IPS-20b (cell line): ENCODE results near the gene CEMIP.

Experiments used
- H3K27ac ChIP-seq: one replicate; pipeline ENCODE4 v1.5.1; 2013; ENCODE audit warnings: low read length
- H3K27me3 ChIP-seq: 2 replicates; pipeline ENCODE4 v1.6.1; 2013; ENCODE audit warnings: mild to moderate bottlenecking, low read length, inconsistent platforms; ENCODE audit not compliant: insufficient read depth
- H3K36me3 ChIP-seq: 2 replicates; pipeline ENCODE4 v1.6.1; 2013; ENCODE audit warnings: low read depth, mild to moderate bottlenecking, inconsistent platforms, low read length, moderate library complexity; ENCODE audit not compliant: insufficient read depth
- H3K4me1 ChIP-seq: 2 replicates; pipeline ENCODE4 v1.6.1; 2013; ENCODE audit warnings: mild to moderate bottlenecking, control low read depth, inconsistent platforms, low read length, moderate library complexity; ENCODE audit not compliant: insufficient read depth
- H3K4me3 ChIP-seq: 2 replicates; pipeline ENCODE4 v1.5.1; 2013; ENCODE audit warnings: mild to moderate bottlenecking, low read length, inconsistent platforms
- H3K9ac ChIP-seq: 2 replicates; pipeline ENCODE4 v1.6.1; 2013; ENCODE audit warnings: low read depth, mild to moderate bottlenecking, inconsistent platforms, low read length, moderate library complexity
- H3K9me3 ChIP-seq: 2 replicates; pipeline ENCODE4 v1.6.1; 2013; ENCODE audit warnings: mild to moderate bottlenecking, low read depth, low read length, inconsistent platforms; ENCODE audit not compliant: insufficient read depth

CEMIP gene

GRCh38 chr15:80778964-80779657 is at the start of gene CEMIP:
Gene CEMIP (plus strand): TSS chr15:80779370. CDS start chr15:80873880, 94,510 bp downstream.
- Histone ChIP-seq H3K4me3 (peak within 1 kb of the TSS; percentile 74), H3K36me3 (no peaks in the 10 kb centered on the region), H3K9ac (no peak within 1 kb of the TSS), H3K4me1 (peaks cover 4% of the 10 kb centered on the region; the same call in 1 of the 2 replicates), H3K9me3 (no peaks in the 10 kb centered on the region), H3K27ac (no peak within 1 kb of the TSS), H3K27me3 (peaks cover 57% of the 10 kb centered on the region)

- H3K4me3 ChIP-seq: no peak overlapping the region
- H3K36me3 ChIP-seq: peaks cover under 1% of the 10 kb centered on the region; the same call in 1 of the 2 replicates
- H3K4me1 ChIP-seq: peaks cover 3% of the 10 kb centered on the region; the same call in 1 of the 2 replicates
- H3K9me3 ChIP-seq: no peaks in the 10 kb centered on the region; the same call in 1 of the 2 replicates
- no peaks in the 10 kb centered on the region for H3K27me3 ChIP-seq
- H3K27ac ChIP-seq: no peak overlapping the region
- no peak overlapping the region for H3K9ac ChIP-seq
These were observed 48.8 kb upstream of the CEMIP start for GRCh38 chr15:80730387-80730786.

GRCh38 chr15:80730926-80731325 is 48.2 kb upstream of the CEMIP start:
- H3K27me3 ChIP-seq: no peaks in the 10 kb centered on the region
- no peak overlapping the region for H3K4me3 ChIP-seq
- peaks cover 3% of the 10 kb centered on the region; the same call in 1 of the 2 replicates for H3K4me1 ChIP-seq
- H3K27ac ChIP-seq: no peak overlapping the region
- H3K36me3 ChIP-seq: no peaks in the 10 kb centered on the region
- H3K9ac ChIP-seq: no peak overlapping the region
- H3K9me3 ChIP-seq: no peaks in the 10 kb centered on the region

- H3K27ac ChIP-seq: no peak overlapping the region
- H3K36me3 ChIP-seq: no peaks in the 10 kb centered on the region
- no peak overlapping the region for H3K4me3 ChIP-seq
- no peak overlapping the region for H3K9ac ChIP-seq
- H3K27me3 ChIP-seq: no peaks in the 10 kb centered on the region
- H3K9me3 ChIP-seq: no peaks in the 10 kb centered on the region
- H3K4me1 ChIP-seq: peaks cover 3% of the 10 kb centered on the region; the same call in 1 of the 2 replicates
These were observed 47.0 kb upstream of the CEMIP start for GRCh38 chr15:80732167-80732566.

GRCh38 chr15:80732818-80733217 is 46.4 kb upstream of the CEMIP start:
- Histone ChIP-seq H3K36me3 (no peaks in the 10 kb centered on the region), H3K9ac (no peak overlapping the region), H3K4me3 (no peak overlapping the region), H3K27ac (no peak overlapping the region), H3K9me3 (no peaks in the 10 kb centered on the region), H3K27me3 (no peaks in the 10 kb centered on the region), H3K4me1 (no peaks in the 10 kb centered on the region)

GRCh38 chr15:80733460-80733859 is 45.7 kb upstream of the CEMIP start:
- Histone ChIP-seq H3K9ac (no peak overlapping the region), H3K4me3 (no peak overlapping the region), H3K4me1 (no peaks in the 10 kb centered on the region), H3K27ac (no peak overlapping the region), H3K9me3 (no peaks in the 10 kb centered on the region), H3K27me3 (no peaks in the 10 kb centered on the region), H3K36me3 (no peaks in the 10 kb centered on the region)

- Histone ChIP-seq H3K27me3 (no peaks in the 10 kb centered on the region), H3K4me1 (no peaks in the 10 kb centered on the region), H3K27ac (no peak overlapping the region), H3K9ac (no peak overlapping the region), H3K9me3 (no peaks in the 10 kb centered on the region), H3K4me3 (no peak overlapping the region), H3K36me3 (no peaks in the 10 kb centered on the region)
These were observed 43.8 kb upstream of the CEMIP start for GRCh38 chr15:80735344-80735743.

GRCh38 chr15:80736560-80736959 is 42.6 kb upstream of the CEMIP start:
- Histone ChIP-seq H3K27ac (no peak overlapping the region), H3K4me1 (no peaks in the 10 kb centered on the region), H3K27me3 (no peaks in the 10 kb centered on the region)

GRCh38 chr15:80739919-80740318 is 39.3 kb upstream of the CEMIP start:
- H3K4me3 ChIP-seq: no peak overlapping the region
- H3K4me1 ChIP-seq: peaks cover 12% of the 10 kb centered on the region
- H3K9me3 ChIP-seq: no peaks in the 10 kb centered on the region
- H3K9ac ChIP-seq: no peak overlapping the region
- no peaks in the 10 kb centered on the region for H3K27me3 ChIP-seq
- H3K36me3 ChIP-seq: no peaks in the 10 kb centered on the region
- no peak overlapping the region for H3K27ac ChIP-seq

More at GRCh38 chr15:80736560-80736959, 42.6 kb upstream of the CEMIP start:
- H3K4me3 ChIP-seq: no peak overlapping the region
- no peaks in the 10 kb centered on the region for H3K9me3 ChIP-seq
- H3K9ac ChIP-seq: no peak overlapping the region
- no peaks in the 10 kb centered on the region for H3K36me3 ChIP-seq

- Histone ChIP-seq H3K27ac (no peak overlapping the region), H3K36me3 (no peaks in the 10 kb centered on the region), H3K27me3 (no peaks in the 10 kb centered on the region), H3K9ac (no peak overlapping the region), H3K4me1 (peaks cover 14% of the 10 kb centered on the region), H3K9me3 (no peaks in the 10 kb centered on the region), H3K4me3 (no peak overlapping the region)
These were observed 37.1 kb upstream of the CEMIP start for GRCh38 chr15:80742081-80742480.

- H3K4me1 ChIP-seq: peaks cover 25% of the 10 kb centered on the region
These were observed 35.9 kb upstream of the CEMIP start for GRCh38 chr15:80743189-80743833.

GRCh38 chr15:80744415-80744814 is 34.8 kb upstream of the CEMIP start:
- no peak overlapping the region for H3K27ac ChIP-seq
- H3K9me3 ChIP-seq: no peaks in the 10 kb centered on the region
- peaks cover 25% of the 10 kb centered on the region for H3K4me1 ChIP-seq
- H3K4me3 ChIP-seq: peak overlapping the region; percentile 30; the same call in 1 of the 2 replicates
- H3K27me3 ChIP-seq: no peaks in the 10 kb centered on the region
- H3K9ac ChIP-seq: peak overlapping the region; percentile 0; the same call in 1 of the 2 replicates
- H3K36me3 ChIP-seq: no peaks in the 10 kb centered on the region

More at GRCh38 chr15:80743189-80743833, 35.9 kb upstream of the CEMIP start:
- Histone ChIP-seq H3K27ac (no peak overlapping the region), H3K27me3 (no peaks in the 10 kb centered on the region), H3K36me3 (no peaks in the 10 kb centered on the region), H3K4me3 (no peak overlapping the region), H3K9ac (no peak overlapping the region), H3K9me3 (no peaks in the 10 kb centered on the region)
